Measurements from ENCODE around the gene CCND2. TPM values are rescaled to one million over a fixed set of nuclear protein-coding genes. Genes with fewer than 3 reads are reported as not detected.

The CCND2 gene
- total RNA-seq, 1 donor from 2014 or later: 57.5 TPM

GRCh38 chr12:4322726-4323125 lies 49.2 kb downstream of the CCND2 start:
- H3K4me1 ChIP-seq: peaks cover 16% of the 10 kb centered on the region
- TF ChIP-seq CTCF (IDR thresholded peaks at IDR 0.05) (no peak), POLR2A (IDR thresholded peaks at IDR 0.05) (no peak)
- H3K4me3 ChIP-seq: no peak overlapping the region
- DNase-seq (ENCODE audit: extremely low spot score in 2 of 2): no peak
- H3K27ac ChIP-seq: no peak overlapping the region
- H3K27me3 ChIP-seq: no peaks in the 10 kb centered on the region
- intact Hi-C loops (cut with DNase I): loop anchor here (1.0 kb wide), 1 partner anchor 30 kb away; no protein-coding TSS in a partner anchor
- no peaks in the 10 kb centered on the region for H3K9me3 ChIP-seq
- no peaks in the 10 kb centered on the region for H3K36me3 ChIP-seq

Other genes starting within 250 kb of the CCND2 start
- 0.98 TPM for gene TIGAR, start 47.5 kb downstream of the CCND2 start, total RNA-seq
- not detected for gene FGF23, start 106.0 kb downstream of the CCND2 start, total RNA-seq
- gene FGF6, start 172.1 kb downstream of the CCND2 start, total RNA-seq: not detected